ENCODE results near the gene ADAMTS5.

The ADAMTS5 gene

DNA sequence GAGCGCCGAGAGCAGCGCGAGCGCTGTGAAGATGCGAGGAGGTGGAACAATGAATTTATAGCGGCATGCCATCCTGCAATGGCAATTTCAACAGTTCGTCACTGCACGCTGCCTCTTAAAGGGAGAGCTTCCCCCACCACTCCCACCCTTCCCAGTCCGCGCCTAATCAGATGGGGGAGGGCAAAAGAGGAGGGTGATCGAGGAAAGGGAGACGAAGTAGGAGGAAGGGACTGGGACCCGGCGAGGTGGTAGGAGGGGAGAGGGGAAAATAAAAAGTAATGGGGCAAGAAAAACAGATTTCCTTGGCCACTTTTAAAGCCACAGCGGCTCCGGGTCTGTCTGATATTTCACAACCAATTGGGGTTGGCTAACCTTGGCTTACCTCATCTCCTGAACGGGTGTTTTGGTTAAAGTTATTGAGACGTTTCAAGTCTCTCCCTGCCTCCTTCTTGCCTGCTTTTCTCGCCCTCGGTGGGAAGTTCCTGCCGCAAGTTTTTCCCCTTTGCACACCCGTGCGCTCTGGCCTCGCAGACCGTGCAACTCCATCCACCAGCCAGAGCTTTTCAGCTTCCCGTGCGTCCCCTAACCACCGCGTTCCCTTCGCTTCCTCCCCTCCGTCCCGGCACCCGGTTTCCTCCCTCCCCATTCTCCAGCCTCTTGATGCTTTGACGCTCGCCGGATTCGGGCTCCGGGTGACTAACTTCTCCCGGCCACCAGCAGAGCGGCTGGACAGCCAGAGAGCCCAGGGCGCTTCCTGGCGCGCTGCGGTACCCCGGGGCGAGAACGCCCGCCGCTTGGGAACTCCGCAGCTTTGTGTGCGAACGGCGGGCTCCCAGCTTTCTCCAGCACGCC, at the start of gene ADAMTS5:
Gene ADAMTS5 (minus strand): TSS at position 27 of the 852 bp plus-strand sequence. CDS start 697 bp downstream, outside the sequence.
- H3K9me3 ChIP-seq (ENCODE audit: control insufficient read depth, low read length) = no peaks in the 10 kb centered on the region
- peak within 1 kb of the TSS; percentile 18 for H3K4me3 ChIP-seq (ENCODE audit: low read length)
- H3K36me3 ChIP-seq (ENCODE audit: control insufficient read depth, insufficient read depth, low read length) = no peaks in the 10 kb centered on the region
- no peaks in the 10 kb centered on the region for H3K4me1 ChIP-seq (ENCODE audit: control insufficient read depth, insufficient read depth, low read length)
- peaks cover 18% of the 10 kb centered on the region for H3K27me3 ChIP-seq (ENCODE audit: control insufficient read depth, insufficient read depth, low read length)
- peak within 1 kb of the TSS; percentile 33 for H3K9ac ChIP-seq (ENCODE audit: low read length)

DNA sequence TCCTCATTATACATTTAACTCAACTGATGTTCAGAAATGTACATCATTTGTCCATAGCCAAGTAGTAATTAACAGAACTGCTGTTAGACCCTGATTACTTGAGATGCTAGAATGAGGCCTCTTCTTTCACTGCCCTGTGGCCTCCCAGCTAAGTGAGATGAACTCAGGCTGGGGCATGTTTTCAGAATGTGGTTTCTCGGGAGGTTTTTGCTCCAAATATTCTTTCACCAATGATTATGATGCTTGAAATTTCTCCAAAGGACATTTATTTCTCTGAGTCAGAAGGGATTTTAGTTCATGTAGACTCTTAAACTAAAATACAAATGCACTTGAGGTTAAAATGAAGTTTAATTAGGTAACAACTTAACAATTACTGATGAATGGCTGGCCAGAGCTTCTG, 34.6 kb upstream of the ADAMTS5 start:
- no peak overlapping the region for H3K9ac ChIP-seq (ENCODE audit: low read length)
- no peaks in the 10 kb centered on the region for H3K4me1 ChIP-seq (ENCODE audit: control insufficient read depth, insufficient read depth, low read length)

DNA sequence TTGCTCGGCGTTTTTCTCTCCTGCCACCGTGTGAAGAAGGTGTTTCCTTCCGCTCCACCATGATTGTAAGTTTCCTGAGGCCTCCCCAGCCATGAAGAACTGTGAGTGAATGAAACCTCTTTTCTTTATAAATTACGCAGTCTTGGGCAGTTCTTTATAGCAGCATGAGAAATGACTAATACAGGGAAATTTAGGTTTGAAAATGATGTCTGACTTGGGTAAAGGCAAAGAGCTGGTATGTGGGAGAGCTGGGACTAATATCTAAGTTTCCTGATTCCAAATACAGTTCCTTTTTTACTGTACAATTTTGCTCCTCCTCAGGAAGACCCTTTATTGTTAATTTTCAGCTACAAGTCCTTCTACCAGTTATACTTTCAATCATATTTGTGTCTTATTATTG, 16.7 kb upstream of the ADAMTS5 start:
- no peaks in the 10 kb centered on the region for H3K9me3 ChIP-seq (ENCODE audit: control insufficient read depth, low read length)
- no peak overlapping the region for H3K4me3 ChIP-seq (ENCODE audit: low read length)
- H3K27me3 ChIP-seq (ENCODE audit: control insufficient read depth, insufficient read depth, low read length) = no peaks in the 10 kb centered on the region
- H3K9ac ChIP-seq (ENCODE audit: low read length) = no peak overlapping the region
- no peaks in the 10 kb centered on the region for H3K36me3 ChIP-seq (ENCODE audit: control insufficient read depth, insufficient read depth, low read length)
- no peaks in the 10 kb centered on the region for H3K4me1 ChIP-seq (ENCODE audit: control insufficient read depth, insufficient read depth, low read length)

More for the DNA sequence above, 34.6 kb upstream of the ADAMTS5 start:
- H3K27me3 ChIP-seq (ENCODE audit: control insufficient read depth, insufficient read depth, low read length) = no peaks in the 10 kb centered on the region
- no peak overlapping the region for H3K4me3 ChIP-seq (ENCODE audit: low read length)
- H3K36me3 ChIP-seq (ENCODE audit: control insufficient read depth, insufficient read depth, low read length) = no peaks in the 10 kb centered on the region
- H3K9me3 ChIP-seq (ENCODE audit: control insufficient read depth, low read length) = no peaks in the 10 kb centered on the region

DNA sequence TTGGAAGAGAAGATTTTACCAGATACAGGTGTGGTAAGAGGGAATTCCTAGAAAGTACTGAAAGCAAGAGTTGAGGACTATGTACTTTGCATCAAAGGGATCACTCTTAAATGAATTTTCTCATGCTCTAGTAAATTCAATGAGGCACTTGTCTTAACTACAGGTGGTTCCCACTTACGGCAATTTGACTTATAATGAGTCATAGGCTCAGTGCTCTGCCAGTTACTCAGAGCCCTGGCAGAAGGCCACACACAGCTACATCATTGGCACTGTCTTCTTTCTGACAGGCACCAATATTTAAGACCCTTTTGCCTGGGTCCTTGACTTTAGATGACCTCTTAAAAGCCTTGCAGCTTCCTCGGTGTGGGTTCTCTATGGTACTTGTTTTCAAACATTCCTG, 15.9 kb upstream of the ADAMTS5 start:
- H3K4me3 ChIP-seq (ENCODE audit: low read length) = no peak overlapping the region
- no peaks in the 10 kb centered on the region for H3K4me1 ChIP-seq (ENCODE audit: control insufficient read depth, insufficient read depth, low read length)
- no peaks in the 10 kb centered on the region for H3K9me3 ChIP-seq (ENCODE audit: control insufficient read depth, low read length)
- no peaks in the 10 kb centered on the region for H3K27me3 ChIP-seq (ENCODE audit: control insufficient read depth, insufficient read depth, low read length)
- no peak overlapping the region for H3K9ac ChIP-seq (ENCODE audit: low read length)
- H3K36me3 ChIP-seq (ENCODE audit: control insufficient read depth, insufficient read depth, low read length) = no peaks in the 10 kb centered on the region

DNA sequence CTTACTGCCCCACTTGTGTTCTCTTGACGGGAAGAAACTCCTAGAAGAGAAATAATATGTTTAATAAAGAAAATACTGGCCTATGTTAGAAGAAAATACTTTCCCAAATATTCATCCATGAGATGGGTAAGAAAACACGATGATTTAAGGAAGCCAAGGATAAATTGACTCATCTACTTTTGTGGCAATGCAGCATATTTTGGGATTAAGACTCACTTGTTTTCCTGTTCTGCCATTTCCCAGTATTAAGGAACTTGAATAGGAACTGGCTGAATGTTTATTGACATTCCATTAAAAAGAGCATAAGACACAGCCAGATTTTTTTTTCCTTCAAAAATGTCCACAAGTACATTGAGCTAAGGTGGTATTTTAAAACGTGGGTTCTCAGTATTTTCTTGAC, 10.9 kb upstream of the ADAMTS5 start:
- Histone ChIP-seq H3K9me3 (ENCODE audit: control insufficient read depth, low read length) (no peaks in the 10 kb centered on the region), H3K4me1 (ENCODE audit: control insufficient read depth, insufficient read depth, low read length) (no peaks in the 10 kb centered on the region), H3K9ac (ENCODE audit: low read length) (no peak overlapping the region), H3K4me3 (ENCODE audit: low read length) (no peak overlapping the region), H3K36me3 (ENCODE audit: control insufficient read depth, insufficient read depth, low read length) (no peaks in the 10 kb centered on the region), H3K27me3 (ENCODE audit: control insufficient read depth, insufficient read depth, low read length) (no peaks in the 10 kb centered on the region)

DNA sequence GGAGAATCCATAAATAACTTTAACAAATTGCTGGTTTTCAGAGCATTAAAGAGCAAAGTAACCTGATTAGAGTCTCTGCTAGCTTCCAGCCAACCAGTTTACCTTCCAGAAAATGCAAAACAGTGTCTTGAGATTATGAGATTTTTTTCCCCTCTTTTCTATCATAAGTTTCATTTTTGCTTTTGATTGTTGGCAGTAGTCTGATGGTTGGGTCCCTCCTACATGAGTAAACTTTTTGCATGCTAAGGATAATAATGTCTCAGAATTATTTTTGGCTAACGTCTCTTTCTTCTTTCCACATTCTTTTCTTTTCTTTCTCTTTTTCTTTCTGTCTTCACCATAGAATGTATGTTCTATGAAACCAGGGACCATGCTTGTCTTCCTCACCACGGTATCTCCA, 6.3 kb upstream of the ADAMTS5 start:
- no peaks in the 10 kb centered on the region for H3K4me1 ChIP-seq (ENCODE audit: control insufficient read depth, insufficient read depth, low read length)
- H3K4me3 ChIP-seq (ENCODE audit: low read length) = no peak overlapping the region
- no peaks in the 10 kb centered on the region for H3K27me3 ChIP-seq (ENCODE audit: control insufficient read depth, insufficient read depth, low read length)
- H3K36me3 ChIP-seq (ENCODE audit: control insufficient read depth, insufficient read depth, low read length) = no peaks in the 10 kb centered on the region
- no peaks in the 10 kb centered on the region for H3K9me3 ChIP-seq (ENCODE audit: control insufficient read depth, low read length)
- H3K9ac ChIP-seq (ENCODE audit: low read length) = no peak overlapping the region

DNA sequence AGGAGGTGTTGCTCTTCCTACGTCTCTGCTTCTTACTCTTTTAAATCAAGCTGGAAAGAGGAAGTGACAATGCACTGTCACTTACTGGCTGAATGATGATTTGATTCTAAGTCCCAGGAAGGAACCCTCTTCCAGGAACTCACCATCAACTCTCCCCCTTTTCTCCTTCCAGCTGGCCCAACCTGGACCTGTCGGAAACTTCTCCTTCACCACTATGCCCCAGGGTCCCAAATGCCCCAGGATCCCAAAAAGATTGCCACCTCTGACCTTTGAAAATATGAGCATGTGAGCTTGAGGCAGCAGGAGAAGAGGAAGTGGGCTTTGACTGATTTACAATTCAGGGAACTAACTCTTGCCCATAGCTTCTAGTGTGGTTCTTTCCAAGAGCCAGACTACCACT, 5.3 kb upstream of the ADAMTS5 start:
- no peak overlapping the region for H3K9ac ChIP-seq (ENCODE audit: low read length)
- H3K4me1 ChIP-seq (ENCODE audit: control insufficient read depth, insufficient read depth, low read length) = no peaks in the 10 kb centered on the region
- H3K27me3 ChIP-seq (ENCODE audit: control insufficient read depth, insufficient read depth, low read length) = peaks cover 5% of the 10 kb centered on the region
- H3K36me3 ChIP-seq (ENCODE audit: control insufficient read depth, insufficient read depth, low read length) = no peaks in the 10 kb centered on the region
- no peaks in the 10 kb centered on the region for H3K9me3 ChIP-seq (ENCODE audit: control insufficient read depth, low read length)
- H3K4me3 ChIP-seq (ENCODE audit: low read length) = no peak overlapping the region

DNA sequence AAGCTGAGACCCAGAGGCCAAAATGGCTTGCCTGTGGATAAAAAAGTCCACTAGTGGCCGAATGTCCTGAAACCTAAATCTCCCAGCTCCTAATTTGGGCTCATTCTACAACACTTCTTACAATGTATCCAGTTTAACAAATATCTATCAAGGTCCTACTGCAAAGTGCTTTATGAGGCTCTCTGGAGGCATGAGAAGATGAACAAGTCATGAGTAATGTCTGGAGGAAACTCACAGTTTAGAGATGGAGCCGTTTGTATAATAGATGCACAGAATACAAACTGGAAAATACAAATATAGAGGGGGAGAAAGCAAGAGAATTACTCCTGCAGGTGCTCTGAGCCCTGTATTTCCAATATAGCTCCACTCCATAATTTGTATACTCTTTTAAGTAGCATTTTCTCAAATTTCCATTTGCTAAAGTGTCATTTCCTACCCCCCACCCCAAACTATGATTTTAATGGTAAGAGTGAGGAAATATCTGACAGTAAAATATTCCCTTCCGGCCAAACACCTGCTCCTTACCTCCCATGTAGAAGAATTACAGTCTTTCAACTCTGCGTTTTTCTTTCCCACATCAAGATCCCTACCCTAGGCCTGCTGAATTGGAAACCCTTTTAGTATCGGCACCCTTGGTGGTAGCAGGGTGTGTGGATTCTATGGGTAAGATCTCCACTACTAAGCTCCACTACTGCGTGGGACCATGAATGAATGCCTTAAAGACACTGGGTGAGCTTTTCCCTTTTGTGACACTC, 3.3 kb upstream of the ADAMTS5 start:
- H3K36me3 ChIP-seq (ENCODE audit: control insufficient read depth, insufficient read depth, low read length) = no peaks in the 10 kb centered on the region
- H3K4me3 ChIP-seq (ENCODE audit: low read length) = no peak overlapping the region
- H3K4me1 ChIP-seq (ENCODE audit: control insufficient read depth, insufficient read depth, low read length) = no peaks in the 10 kb centered on the region
- peaks cover 18% of the 10 kb centered on the region for H3K27me3 ChIP-seq (ENCODE audit: control insufficient read depth, insufficient read depth, low read length)
- H3K9me3 ChIP-seq (ENCODE audit: control insufficient read depth, low read length) = no peaks in the 10 kb centered on the region
- no peak overlapping the region for H3K9ac ChIP-seq (ENCODE audit: low read length)

DNA sequence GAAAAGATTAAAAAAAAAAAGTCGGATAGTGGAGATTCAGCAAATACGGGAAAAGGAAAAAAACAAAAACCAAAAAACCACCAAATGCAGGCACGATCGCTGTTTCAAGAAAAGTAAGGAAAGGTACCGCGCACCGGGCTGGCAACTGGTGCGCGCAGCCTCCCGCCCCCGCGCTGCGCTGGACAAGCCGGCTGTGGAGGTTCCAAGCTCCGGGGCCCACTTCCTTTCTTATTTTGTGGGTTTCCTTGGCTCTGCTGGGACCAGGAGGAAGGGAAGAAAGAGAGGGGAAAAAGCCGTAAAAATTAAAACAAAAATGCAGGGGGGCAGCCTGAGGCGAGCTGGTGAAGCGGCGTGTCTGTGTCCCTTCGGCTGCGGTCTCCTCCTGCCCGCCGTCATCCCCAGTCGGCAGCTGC, 233 bp downstream of the ADAMTS5 start:
- peaks cover 18% of the 10 kb centered on the region for H3K27me3 ChIP-seq (ENCODE audit: control insufficient read depth, insufficient read depth, low read length)
- peak overlapping the region; percentile 33 for H3K9ac ChIP-seq (ENCODE audit: low read length)
- H3K9me3 ChIP-seq (ENCODE audit: control insufficient read depth, low read length) = no peaks in the 10 kb centered on the region
- no peaks in the 10 kb centered on the region for H3K36me3 ChIP-seq (ENCODE audit: control insufficient read depth, insufficient read depth, low read length)
- H3K4me1 ChIP-seq (ENCODE audit: control insufficient read depth, insufficient read depth, low read length) = no peaks in the 10 kb centered on the region
- H3K4me3 ChIP-seq (ENCODE audit: low read length) = peak overlapping the region; percentile 18

DNA sequence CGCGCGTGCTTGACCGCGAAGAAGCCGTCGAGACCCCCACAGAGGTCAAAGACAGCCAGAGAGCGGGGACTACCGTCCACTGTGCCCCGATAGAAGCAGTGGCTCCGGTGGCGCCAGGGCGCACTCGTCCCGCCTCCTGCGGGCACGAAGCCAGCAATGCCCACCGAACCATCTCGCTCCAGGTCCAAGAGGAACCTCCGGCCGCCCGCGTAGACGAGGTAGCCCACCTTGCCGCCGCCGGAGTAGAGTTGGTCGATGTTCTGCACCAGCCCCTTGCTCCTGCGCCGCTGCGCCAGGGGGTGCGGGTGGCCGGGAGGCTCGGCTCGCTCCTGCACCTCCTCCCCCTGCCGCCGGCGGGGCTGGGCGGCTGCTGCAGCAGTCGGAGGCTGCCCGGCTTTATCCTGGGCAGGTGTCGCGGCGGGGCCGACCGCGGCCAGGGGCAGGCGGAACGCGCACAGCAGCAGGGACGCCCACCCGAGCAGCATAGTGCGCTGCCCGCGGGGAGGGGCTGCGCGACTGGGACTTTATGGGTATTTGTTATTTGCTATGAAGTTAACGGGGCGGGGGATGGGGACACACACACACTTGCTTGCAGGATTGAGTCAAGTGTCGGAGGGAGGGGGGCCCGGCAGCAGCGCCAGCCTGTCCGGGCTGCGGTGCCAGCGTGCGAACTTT, 844 bp downstream of the ADAMTS5 start:
- Histone ChIP-seq H3K27me3 (ENCODE audit: control insufficient read depth, insufficient read depth, low read length) (peaks cover 18% of the 10 kb centered on the region), H3K9ac (ENCODE audit: low read length) (peak overlapping the region; percentile 32), H3K4me3 (ENCODE audit: low read length) (no peak overlapping the region), H3K9me3 (ENCODE audit: control insufficient read depth, low read length) (no peaks in the 10 kb centered on the region), H3K4me1 (ENCODE audit: control insufficient read depth, insufficient read depth, low read length) (no peaks in the 10 kb centered on the region), H3K36me3 (ENCODE audit: control insufficient read depth, insufficient read depth, low read length) (no peaks in the 10 kb centered on the region)

DNA sequence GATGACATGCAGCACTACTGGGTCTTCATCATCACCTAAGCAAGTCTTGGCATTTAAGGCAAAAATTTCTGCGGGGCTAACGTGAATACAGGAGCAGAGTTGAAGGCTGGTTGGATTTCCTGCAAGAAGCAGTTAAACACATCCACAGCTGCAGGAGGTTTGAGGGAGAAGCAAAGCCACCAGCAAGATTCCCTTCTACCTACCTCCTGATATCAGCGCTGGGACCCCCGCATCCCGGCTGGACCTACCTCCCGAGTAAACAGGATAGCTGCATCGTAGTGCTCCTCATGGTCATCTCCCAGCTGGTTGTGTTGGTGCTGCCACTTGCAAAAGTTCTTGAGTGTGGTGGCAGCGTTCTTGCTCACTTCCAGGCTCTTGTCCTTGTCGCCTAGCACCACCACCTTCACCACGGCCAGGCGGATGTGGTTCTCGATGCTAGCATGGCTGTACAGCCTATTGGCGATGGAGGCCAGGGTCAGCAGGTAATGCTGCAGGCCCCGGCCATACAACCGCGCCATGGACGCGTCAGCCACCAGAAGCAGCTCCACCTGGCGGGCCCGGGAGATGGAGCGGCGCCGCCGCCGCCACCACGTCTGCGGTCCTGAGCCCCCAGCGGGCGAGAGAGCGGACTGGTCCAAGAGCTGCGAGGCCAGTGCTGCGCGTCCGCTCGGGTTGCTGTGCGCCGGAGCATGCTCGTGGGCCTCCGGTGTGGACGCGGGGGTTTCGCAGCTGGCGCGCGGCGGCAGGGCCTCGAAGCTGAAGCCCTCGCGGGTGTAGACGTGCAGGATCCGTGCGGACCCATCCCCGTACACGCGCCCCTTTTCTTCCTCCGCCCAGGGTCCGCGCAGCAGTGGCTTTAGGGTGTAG, 1.6 kb downstream of the ADAMTS5 start:
- H3K4me1 ChIP-seq (ENCODE audit: control insufficient read depth, insufficient read depth, low read length) = no peaks in the 10 kb centered on the region
- H3K4me3 ChIP-seq (ENCODE audit: low read length) = peak overlapping the region; percentile 34
- H3K27me3 ChIP-seq (ENCODE audit: control insufficient read depth, insufficient read depth, low read length) = peaks cover 18% of the 10 kb centered on the region
- no peaks in the 10 kb centered on the region for H3K36me3 ChIP-seq (ENCODE audit: control insufficient read depth, insufficient read depth, low read length)
- peak overlapping the region; percentile 32 for H3K9ac ChIP-seq (ENCODE audit: low read length)
- no peaks in the 10 kb centered on the region for H3K9me3 ChIP-seq (ENCODE audit: control insufficient read depth, low read length)

All from mucosa of stomach (tissue), 1 donor.